ENCODE results near the gene PTPRN2.

Gene PTPRN2

GRCh38 chr7:158321936-158322615 is 265.5 kb downstream of the PTPRN2 start:
- Histone ChIP-seq H3K9ac (ENCODE audit: low read length in 5 of 5) (no peak overlapping the region), H3K36me3 (ENCODE audit: control insufficient read depth in 5 of 5, insufficient read depth in 5 of 5, low read length in 5 of 5) (no peaks in the 10 kb centered on the region), H3K9me3 (ENCODE audit: control insufficient read depth in 5 of 5, low read length in 5 of 5) (peaks cover 0 to 7% (median 3%) of the 10 kb centered on the region in 5 donors), H3K27ac (ENCODE audit: low read depth, low read length) (no peak overlapping the region), H3K4me3 (ENCODE audit: low read depth in 1 of 5, low read length in 5 of 5) (no peak overlapping the region), H3K4me1 (ENCODE audit: control insufficient read depth in 5 of 5, insufficient read depth in 5 of 5, low read length in 5 of 5) (peaks cover 0 to 9% (median 0%) of the 10 kb centered on the region in 5 donors), H3K27me3 (ENCODE audit: control insufficient read depth in 5 of 5, insufficient read depth in 4 of 5, low read length in 5 of 5) (peaks cover 4 to 28% (median 17%) of the 10 kb centered on the region in 5 donors)

GRCh38 chr7:158321056-158321700 is 266.4 kb downstream of the PTPRN2 start:
- Histone ChIP-seq H3K9me3 (ENCODE audit: control insufficient read depth in 5 of 5, low read length in 5 of 5) (no peaks in the 10 kb centered on the region), H3K36me3 (ENCODE audit: control insufficient read depth in 5 of 5, insufficient read depth in 5 of 5, low read length in 5 of 5) (no peaks in the 10 kb centered on the region), H3K27ac (ENCODE audit: low read depth, low read length) (no peak overlapping the region), H3K27me3 (ENCODE audit: control insufficient read depth in 5 of 5, insufficient read depth in 4 of 5, low read length in 5 of 5) (peaks cover 5 to 28% (median 17%) of the 10 kb centered on the region in 5 donors), H3K4me3 (ENCODE audit: low read depth in 1 of 5, low read length in 5 of 5) (no peak overlapping the region), H3K4me1 (ENCODE audit: control insufficient read depth in 5 of 5, insufficient read depth in 5 of 5, low read length in 5 of 5) (peaks cover 0 to 9% (median 0%) of the 10 kb centered on the region in 5 donors), H3K9ac (ENCODE audit: low read length in 5 of 5) (no peak overlapping the region)

DNA sequence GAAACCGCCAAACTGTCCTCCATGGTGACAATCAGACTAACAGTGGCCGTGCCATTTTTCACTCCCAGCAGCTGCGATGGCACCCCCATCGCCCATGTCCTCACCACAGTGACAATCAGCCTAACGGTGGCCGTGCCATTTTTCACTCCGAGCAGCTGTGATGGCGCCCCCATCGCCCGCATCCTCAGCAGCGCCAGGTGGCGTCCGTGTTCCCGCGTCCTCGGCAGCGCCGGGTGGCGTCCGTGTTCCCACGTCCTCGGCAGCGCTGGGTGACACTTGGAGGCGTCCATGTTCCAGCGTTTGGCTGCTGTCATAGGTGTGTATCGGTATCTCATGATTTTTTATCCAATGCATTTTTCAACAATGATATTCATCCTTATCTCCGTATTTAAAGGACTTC is 267.3 kb downstream of the PTPRN2 start:
- no peak overlapping the region for H3K4me3 ChIP-seq (ENCODE audit: low read depth in 1 of 5, low read length in 5 of 5)
- H3K27ac ChIP-seq (ENCODE audit: low read depth, low read length): no peak overlapping the region
- H3K4me1 ChIP-seq (ENCODE audit: control insufficient read depth in 5 of 5, insufficient read depth in 5 of 5, low read length in 5 of 5): peaks cover 0 to 9% (median 0%) of the 10 kb centered on the region in 5 donors
- no peaks in the 10 kb centered on the region for H3K36me3 ChIP-seq (ENCODE audit: control insufficient read depth in 5 of 5, insufficient read depth in 5 of 5, low read length in 5 of 5)
- H3K9ac ChIP-seq (ENCODE audit: low read length in 5 of 5): no peak overlapping the region
- H3K27me3 ChIP-seq (ENCODE audit: control insufficient read depth in 5 of 5, insufficient read depth in 4 of 5, low read length in 5 of 5): peaks cover 5 to 28% (median 13%) of the 10 kb centered on the region in 5 donors
- no peaks in the 10 kb centered on the region for H3K9me3 ChIP-seq (ENCODE audit: control insufficient read depth in 5 of 5, low read length in 5 of 5)

- Histone ChIP-seq H3K27ac (ENCODE audit: low read depth, low read length) (no peak overlapping the region), H3K27me3 (ENCODE audit: control insufficient read depth in 5 of 5, insufficient read depth in 4 of 5, low read length in 5 of 5) (peaks cover 3 to 24% (median 13%) of the 10 kb centered on the region in 5 donors), H3K36me3 (ENCODE audit: control insufficient read depth in 5 of 5, insufficient read depth in 5 of 5, low read length in 5 of 5) (no peaks in the 10 kb centered on the region), H3K9ac (ENCODE audit: low read length in 5 of 5) (no peak overlapping the region), H3K9me3 (ENCODE audit: control insufficient read depth in 5 of 5, low read length in 5 of 5) (no peaks in the 10 kb centered on the region), H3K4me1 (ENCODE audit: control insufficient read depth in 5 of 5, insufficient read depth in 5 of 5, low read length in 5 of 5) (peaks cover 0 to 9% (median 0%) of the 10 kb centered on the region in 5 donors), H3K4me3 (ENCODE audit: low read depth in 1 of 5, low read length in 5 of 5) (no peak overlapping the region)
These were observed 269.1 kb downstream of the PTPRN2 start for GRCh38 chr7:158318511-158318913.

DNA sequence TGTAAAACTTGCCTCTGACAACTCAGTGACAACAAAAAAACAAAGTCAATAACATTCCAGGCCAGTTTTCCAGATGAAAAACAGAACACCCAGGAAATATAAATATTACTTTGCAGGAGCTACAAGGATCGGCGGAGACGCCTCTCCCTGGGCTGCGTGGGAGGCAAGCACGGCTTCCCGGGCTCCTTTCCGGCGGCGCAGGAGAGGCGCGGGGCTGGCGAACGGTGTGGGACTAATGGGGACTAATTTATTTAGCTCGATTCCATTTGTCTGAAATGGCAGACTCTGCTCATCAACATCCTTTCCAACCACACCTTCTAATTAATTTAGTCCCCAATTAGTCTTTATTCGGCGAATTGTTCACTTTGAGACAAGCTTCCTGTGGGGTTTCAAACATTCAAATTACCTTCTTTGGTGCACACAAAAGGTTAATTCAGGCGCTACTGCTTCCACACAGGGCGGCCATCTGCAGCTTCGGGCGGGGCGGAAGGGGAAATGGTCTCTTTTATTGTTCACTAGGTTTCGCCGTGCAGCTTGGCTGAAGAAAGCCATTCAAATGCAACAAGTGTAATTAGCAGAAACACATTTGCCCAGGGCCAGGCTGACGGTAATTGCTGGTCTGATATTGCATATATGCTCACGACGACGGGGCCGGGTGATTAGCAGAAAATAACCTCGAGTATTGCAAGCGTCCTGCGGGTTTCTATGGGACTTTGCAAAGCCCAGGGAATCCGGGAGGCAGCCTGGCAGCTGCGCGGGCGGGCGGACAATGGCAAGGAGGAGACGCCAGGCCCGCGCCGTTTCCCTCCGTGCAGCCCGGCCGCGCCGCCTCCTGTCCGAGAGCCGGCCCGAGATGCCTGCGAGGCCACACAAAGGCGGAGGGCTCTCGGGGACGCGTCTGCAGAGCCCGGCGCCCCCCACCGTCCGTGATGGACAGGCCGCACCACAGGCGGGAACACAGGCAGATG is 270.1 kb downstream of the PTPRN2 start:
- Histone ChIP-seq H3K4me1 (ENCODE audit: control insufficient read depth in 5 of 5, insufficient read depth in 5 of 5, low read length in 5 of 5) (peaks cover 0 to 9% (median 0%) of the 10 kb centered on the region in 5 donors), H3K36me3 (ENCODE audit: control insufficient read depth in 5 of 5, insufficient read depth in 5 of 5, low read length in 5 of 5) (no peaks in the 10 kb centered on the region), H3K27ac (ENCODE audit: low read depth, low read length) (no peak overlapping the region), H3K4me3 (ENCODE audit: low read depth in 1 of 5, low read length in 5 of 5) (peak overlapping the region in 4 of 5 donors; percentile 42 to 58 (median 46)), H3K9me3 (ENCODE audit: control insufficient read depth in 5 of 5, low read length in 5 of 5) (peaks cover 0 to 4% (median 0%) of the 10 kb centered on the region in 5 donors), H3K9ac (ENCODE audit: low read length in 5 of 5) (no peak overlapping the region), H3K27me3 (ENCODE audit: control insufficient read depth in 5 of 5, insufficient read depth in 4 of 5, low read length in 5 of 5) (peaks cover 3 to 19% (median 9%) of the 10 kb centered on the region in 5 donors)

GRCh38 chr7:158316466-158317031 is 271.1 kb downstream of the PTPRN2 start:
- no peak overlapping the region for H3K9ac ChIP-seq (ENCODE audit: low read length in 5 of 5)
- H3K4me3 ChIP-seq (ENCODE audit: low read depth in 1 of 5, low read length in 5 of 5): peak overlapping the region in 1 of 5 donors; percentile 46
- H3K27me3 ChIP-seq (ENCODE audit: control insufficient read depth in 5 of 5, insufficient read depth in 4 of 5, low read length in 5 of 5): peaks cover 0 to 15% (median 3%) of the 10 kb centered on the region in 5 donors
- H3K36me3 ChIP-seq (ENCODE audit: control insufficient read depth in 5 of 5, insufficient read depth in 5 of 5, low read length in 5 of 5): no peaks in the 10 kb centered on the region
- H3K9me3 ChIP-seq (ENCODE audit: control insufficient read depth in 5 of 5, low read length in 5 of 5): peaks cover 0 to 10% (median 0%) of the 10 kb centered on the region in 5 donors
- peaks cover 0 to 9% (median 0%) of the 10 kb centered on the region in 5 donors for H3K4me1 ChIP-seq (ENCODE audit: control insufficient read depth in 5 of 5, insufficient read depth in 5 of 5, low read length in 5 of 5)
- no peak overlapping the region for H3K27ac ChIP-seq (ENCODE audit: low read depth, low read length)

DNA sequence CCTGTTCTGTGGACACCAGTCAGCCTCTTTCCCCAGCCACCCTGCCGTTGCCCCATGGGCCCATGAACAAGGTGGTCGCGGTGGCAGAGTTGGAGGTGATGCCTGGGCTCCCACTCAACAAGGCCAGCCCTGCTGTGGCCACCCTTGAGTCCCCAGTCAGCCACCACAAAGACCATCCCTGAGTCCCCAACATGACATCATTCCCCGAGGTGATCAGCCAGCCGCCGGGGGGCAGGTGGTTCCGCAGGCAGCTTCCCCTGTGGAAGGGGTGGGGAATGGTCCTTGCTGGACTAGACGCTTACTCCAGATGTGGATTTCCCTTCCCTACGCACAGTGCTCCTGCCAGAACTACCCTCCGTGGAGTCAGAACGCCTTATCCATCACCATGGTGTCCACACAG is 271.7 kb downstream of the PTPRN2 start:
- peaks cover 0 to 10% (median 0%) of the 10 kb centered on the region in 5 donors for H3K9me3 ChIP-seq (ENCODE audit: control insufficient read depth in 5 of 5, low read length in 5 of 5)

DNA sequence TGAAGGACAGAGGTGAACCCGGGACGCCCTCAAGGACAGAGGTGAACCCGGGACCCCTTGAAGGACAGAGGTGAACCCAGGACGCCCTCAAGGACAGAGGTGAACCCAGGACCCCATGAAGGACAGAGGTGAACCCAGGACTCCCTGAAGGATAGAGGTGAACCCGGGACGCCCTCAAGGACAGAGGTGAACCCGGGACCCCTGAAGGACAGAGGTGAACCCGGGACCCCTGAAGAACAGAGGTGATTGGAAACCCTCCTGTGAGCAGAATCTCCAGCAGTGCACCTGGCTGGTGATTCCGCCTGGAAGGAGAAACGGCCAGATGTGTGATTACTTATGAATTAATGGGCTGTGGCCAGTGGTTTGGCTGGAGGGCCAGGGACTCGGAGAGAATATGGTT is 272.3 kb downstream of the PTPRN2 start:
- Histone ChIP-seq H3K4me3 (ENCODE audit: low read depth in 1 of 5, low read length in 5 of 5) (no peak overlapping the region), H3K27me3 (ENCODE audit: control insufficient read depth in 5 of 5, insufficient read depth in 4 of 5, low read length in 5 of 5) (peaks cover 0 to 15% (median 3%) of the 10 kb centered on the region in 5 donors), H3K27ac (ENCODE audit: low read depth, low read length) (no peak overlapping the region), H3K9me3 (ENCODE audit: control insufficient read depth in 5 of 5, low read length in 5 of 5) (peaks cover 0 to 11% (median 0%) of the 10 kb centered on the region in 5 donors), H3K4me1 (ENCODE audit: control insufficient read depth in 5 of 5, insufficient read depth in 5 of 5, low read length in 5 of 5) (peaks cover 0 to 9% (median 0%) of the 10 kb centered on the region in 5 donors), H3K9ac (ENCODE audit: low read length in 5 of 5) (no peak overlapping the region), H3K36me3 (ENCODE audit: control insufficient read depth in 5 of 5, insufficient read depth in 5 of 5, low read length in 5 of 5) (no peaks in the 10 kb centered on the region)

More for the DNA sequence above, 271.7 kb downstream of the PTPRN2 start:
- H3K36me3 ChIP-seq (ENCODE audit: control insufficient read depth in 5 of 5, insufficient read depth in 5 of 5, low read length in 5 of 5): no peaks in the 10 kb centered on the region
- H3K27me3 ChIP-seq (ENCODE audit: control insufficient read depth in 5 of 5, insufficient read depth in 4 of 5, low read length in 5 of 5): peaks cover 0 to 15% (median 3%) of the 10 kb centered on the region in 5 donors
- peaks cover 0 to 9% (median 0%) of the 10 kb centered on the region in 5 donors for H3K4me1 ChIP-seq (ENCODE audit: control insufficient read depth in 5 of 5, insufficient read depth in 5 of 5, low read length in 5 of 5)
- H3K9ac ChIP-seq (ENCODE audit: low read length in 5 of 5): no peak overlapping the region
- H3K4me3 ChIP-seq (ENCODE audit: low read depth in 1 of 5, low read length in 5 of 5): no peak overlapping the region
- H3K27ac ChIP-seq (ENCODE audit: low read depth, low read length): no peak overlapping the region

GRCh38 chr7:158314394-158314793 is 273.2 kb downstream of the PTPRN2 start:
- peaks cover 0 to 17% (median 0%) of the 10 kb centered on the region in 5 donors for H3K9me3 ChIP-seq (ENCODE audit: control insufficient read depth in 5 of 5, low read length in 5 of 5)

More at GRCh38 chr7:158314394-158314793, 273.2 kb downstream of the PTPRN2 start:
- H3K36me3 ChIP-seq (ENCODE audit: control insufficient read depth in 5 of 5, insufficient read depth in 5 of 5, low read length in 5 of 5): no peaks in the 10 kb centered on the region
- no peak overlapping the region for H3K27ac ChIP-seq (ENCODE audit: low read depth, low read length)
- peaks cover 0 to 14% (median 3%) of the 10 kb centered on the region in 5 donors for H3K27me3 ChIP-seq (ENCODE audit: control insufficient read depth in 5 of 5, insufficient read depth in 4 of 5, low read length in 5 of 5)
- H3K4me1 ChIP-seq (ENCODE audit: control insufficient read depth in 5 of 5, insufficient read depth in 5 of 5, low read length in 5 of 5): peaks cover 0 to 9% (median 0%) of the 10 kb centered on the region in 5 donors
- no peak overlapping the region for H3K9ac ChIP-seq (ENCODE audit: low read length in 5 of 5)
- H3K4me3 ChIP-seq (ENCODE audit: low read depth in 1 of 5, low read length in 5 of 5): no peak overlapping the region
